Esophagus muscularis mucosa (tissue), 4 donors: Measurements from ENCODE around the gene CUL4A. TPM values are rescaled to one million over a fixed set of nuclear protein-coding genes. Genes with fewer than 3 reads are reported as not detected.

Experiments
- DNase-seq: peaks from one replicate; pipeline ENCODE4 v3.0.0-alpha.2; 2017; ENCODE audit errors: extremely low spot score
- H3K27ac ChIP-seq, 4 donors: fragments of 200-600 bp; sonication (generic); replicated peaks in 1 of 4; 1 replicate in 3 of 4; 2 replicates in 1 of 4; pipeline ENCODE4 v1.5.1; 2016 to 2019; ENCODE audit warnings: mild to moderate bottlenecking in 1 of 4
- H3K27me3 ChIP-seq, 4 donors: fragments of 200-600 bp; sonication (generic); one replicate each; pipeline versions ENCODE4 v1.5.1 to v1.6.0; 2016 to 2019
- H3K36me3 ChIP-seq, 4 donors: fragments of 200-600 bp; sonication (generic); one replicate each; pipeline ENCODE4 v1.5.1; 2016 to 2019
- H3K4me1 ChIP-seq, 4 donors: fragments of 200-600 bp; sonication (generic); one replicate each; pipeline ENCODE4 v1.5.1; 2016 to 2019
- H3K4me3 ChIP-seq, 4 donors: fragments of 200-600 bp; sonication (generic); 1 replicate in 2 of 4; 2 replicates in 2 of 4; pipeline ENCODE4 v1.5.1; 2016 to 2019; ENCODE audit warnings: mild to moderate bottlenecking in 4 of 4, moderate library complexity in 1 of 4
- H3K9me3 ChIP-seq, 4 donors: fragments of 200-600 bp; sonication (generic); 1 replicate in 3 of 4; 2 replicates in 1 of 4; pipeline ENCODE4 v1.5.1; 2016 to 2019
- CTCF ChIP-seq, 3 experiments: fragments of 200-600 bp in 2 of 3; fragments of 450-650 bp in 1 of 3; sonication (generic) in 2 of 3; IDR thresholded peaks; one replicate each; pipeline ENCODE4 v1.5.1; 2017 to 2019; ENCODE audit warnings: antibody characterized with exemption in 3 of 3, mild to moderate bottlenecking in 2 of 3, moderate library complexity in 1 of 3
- EP300 ChIP-seq: sonication (generic); formaldehyde crosslinking; IDR thresholded peaks from one replicate; pipeline ENCODE4 v1.6.1; 2017; ENCODE audit warnings: antibody characterized with exemption
- POLR2A ChIP-seq: fragments of 450-650 bp; IDR thresholded peaks from one replicate; pipeline ENCODE4 v1.6.1; 2017; ENCODE audit warnings: antibody characterized with exemption, moderate library complexity, mild to moderate bottlenecking, low read depth
- POLR2AphosphoS5 ChIP-seq, 2 donors: sonication (generic); formaldehyde crosslinking; IDR thresholded peaks; one replicate each; pipeline ENCODE4 v1.6.1; 2017; ENCODE audit warnings: antibody characterized with exemption in 2 of 2
- WGBS: methylation state at CpG from one replicate; pipeline ENCODE4 v1.1.5; 2018; 5-methylcytosine and 5-hydroxymethylcytosine counted together
- intact Hi-C: fragments of 100-400 bp; cut with DNase I; formaldehyde crosslinking; loops from one replicate; pipeline ENCODE4 v1.15.1; 2023
- total RNA-seq, 4 donors: library from RNA; depleted of rRNA; stranded (reverse); fragments of >200 nt; gene quantifications; one replicate each; pipeline versions ENCODE4 v1.1.0 to v1.2.1, GENCODE V29; 2016

The CUL4A gene
- total RNA-seq, 4 donors from 2014 or later: 93.4 to 154 (median 122) TPM

DNA sequence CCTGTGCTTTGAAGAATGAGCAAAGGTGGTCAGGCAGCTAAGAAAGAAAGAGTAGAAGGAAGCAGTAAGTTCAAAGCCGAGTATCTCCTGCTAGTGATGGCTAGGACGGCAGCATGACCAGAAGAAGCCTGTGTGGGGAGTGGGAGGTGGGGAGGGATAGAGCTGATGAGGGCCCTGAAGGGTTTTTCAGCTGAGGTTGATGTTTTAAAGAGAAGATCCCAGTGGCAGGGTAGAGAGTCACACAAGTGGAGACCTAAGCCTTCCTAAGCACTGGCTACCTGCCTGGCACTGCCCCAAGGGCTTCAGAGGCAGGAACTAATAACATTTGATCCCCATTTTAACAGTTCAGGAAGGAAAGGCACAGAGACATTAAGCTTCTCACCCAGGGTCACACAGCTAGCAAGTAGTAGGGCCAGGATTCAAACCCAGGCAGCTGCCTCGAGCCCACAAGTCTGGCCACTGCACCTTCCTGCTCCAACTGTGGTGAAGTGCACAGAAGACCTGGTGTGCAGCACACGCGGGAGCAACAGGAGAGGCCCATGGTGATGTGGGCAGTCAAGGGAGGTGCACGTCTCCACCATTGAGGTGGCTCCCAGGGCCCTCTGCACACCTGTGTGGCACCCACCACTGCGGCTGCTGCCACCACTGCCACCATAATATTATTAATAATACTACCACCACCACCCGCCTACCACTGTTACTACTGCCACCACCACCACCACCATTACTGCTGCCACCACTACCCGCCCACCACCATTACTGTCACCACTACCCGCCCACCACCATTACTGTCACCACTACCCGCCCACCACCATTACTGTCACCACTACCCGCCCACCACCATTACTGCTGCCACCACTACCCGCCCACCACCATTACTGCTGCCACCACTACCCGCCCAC lies 22.1 kb downstream of the CUL4A start:
- Histone ChIP-seq H3K27me3 (no peaks in the 10 kb centered on the region), H3K9me3 (no peaks in the 10 kb centered on the region), H3K27ac (no peak overlapping the region), H3K4me1 (peaks cover 0 to 7% (median 0%) of the 10 kb centered on the region in 4 donors), H3K36me3 (peaks cover 19 to 100% (median 75%) of the 10 kb centered on the region in 4 donors), H3K4me3 (no peak overlapping the region)
- TF ChIP-seq EP300 (no peak), POLR2AphosphoS5 (IDR thresholded peaks at IDR 0.05) (no peak), POLR2A (no peak), CTCF (IDR thresholded peaks at IDR 0.05) (no peak)
- intact Hi-C loops: no loop called here
- DNase-seq: no peak
- 82% methylated on average over 14 of the region's 14 CpGs for WGBS

GRCh38 chr13:113232208-113233003 lies 23.0 kb downstream of the CUL4A start:
- no peak for DNase-seq
- WGBS: 78% methylated on average over 18 of the region's 18 CpGs
- TF ChIP-seq CTCF (IDR thresholded peaks at IDR 0.05): no peak
- no peak for TF ChIP-seq EP300

DNA sequence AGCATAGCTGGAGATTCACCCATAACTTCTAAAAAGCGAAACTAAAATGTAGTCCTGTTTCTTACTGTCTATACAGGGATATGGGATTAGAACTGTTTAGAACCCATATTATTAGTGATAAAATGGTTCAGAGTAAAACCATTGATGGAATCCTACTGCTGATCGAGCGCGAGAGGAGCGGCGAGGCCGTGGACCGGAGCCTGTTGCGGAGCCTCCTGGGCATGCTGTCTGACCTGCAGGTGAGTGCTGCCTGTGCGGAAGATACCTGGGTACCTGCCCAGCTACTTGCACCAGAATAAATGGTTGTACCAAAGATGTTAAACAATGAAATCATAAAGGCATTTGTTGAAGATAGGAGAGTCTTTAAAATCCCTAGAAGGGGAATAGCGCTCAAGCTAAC lies 23.7 kb downstream of the CUL4A start:
- TF ChIP-seq POLR2AphosphoS5 (IDR thresholded peaks at IDR 0.05) (no peak), POLR2A (no peak), EP300 (no peak), CTCF (IDR thresholded peaks at IDR 0.05) (no peak)
- H3K9me3 ChIP-seq: no peaks in the 10 kb centered on the region
- no peak overlapping the region for H3K27ac ChIP-seq
- H3K27me3 ChIP-seq: no peaks in the 10 kb centered on the region
- H3K4me3 ChIP-seq: no peak overlapping the region
- DNase-seq: no peak
- H3K36me3 ChIP-seq: peaks cover 10 to 100% (median 74%) of the 10 kb centered on the region in 4 donors
- intact Hi-C loops: no loop called here
- 98% methylated on average over 11 of the region's 11 CpGs for WGBS
- no peaks in the 10 kb centered on the region for H3K4me1 ChIP-seq

More at GRCh38 chr13:113232208-113233003, 23.0 kb downstream of the CUL4A start:
- Histone ChIP-seq H3K4me3 (no peak overlapping the region), H3K27me3 (no peaks in the 10 kb centered on the region), H3K4me1 (no peaks in the 10 kb centered on the region), H3K9me3 (no peaks in the 10 kb centered on the region), H3K27ac (no peak overlapping the region), H3K36me3 (peaks cover 12 to 100% (median 75%) of the 10 kb centered on the region in 4 donors)
- intact Hi-C loops: no loop called here

DNA sequence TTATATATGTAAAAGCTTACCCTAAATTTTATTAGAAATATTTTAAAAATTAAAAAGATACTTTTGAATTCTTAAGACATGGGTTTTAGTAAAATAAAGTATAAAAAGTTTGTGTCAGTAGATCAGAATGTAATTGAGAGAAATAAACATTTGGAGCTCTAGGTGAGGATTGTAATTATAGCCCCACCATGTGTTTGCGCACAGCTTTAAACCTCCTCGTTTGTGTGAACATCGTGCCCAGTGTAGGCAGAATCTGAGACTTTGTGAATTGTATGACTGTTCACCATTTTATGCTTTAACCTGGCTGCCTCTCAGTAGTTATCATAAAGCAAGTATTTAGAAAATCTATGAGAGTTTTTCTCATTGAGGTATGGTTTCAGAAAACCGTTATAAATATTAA lies 29.1 kb downstream of the CUL4A start:
- intact Hi-C loops: no loop called here
- no peak overlapping the region for H3K4me3 ChIP-seq
- no peaks in the 10 kb centered on the region for H3K9me3 ChIP-seq
- no peak for DNase-seq
- no peak overlapping the region for H3K27ac ChIP-seq
- H3K27me3 ChIP-seq: no peaks in the 10 kb centered on the region
- H3K4me1 ChIP-seq: no peaks in the 10 kb centered on the region
- TF ChIP-seq CTCF (IDR thresholded peaks at IDR 0.05) (peak in 1 of 3 experiments; percentile 4), POLR2A (no peak)
- H3K36me3 ChIP-seq: peaks cover 28 to 99% (median 79%) of the 10 kb centered on the region in 4 donors
- WGBS: 80% methylated on average over 4 of the region's 4 CpGs
